ENCODE measurements around the gene PMPCA.

Gene PMPCA

GRCh38 chr9:136437839-136438547, 27.5 kb downstream of the PMPCA start:
- no peak for DNase-seq

- DNase-seq = peak; percentile 50
Measured at GRCh38 chr9:136438548-136439480, 28.4 kb downstream of the PMPCA start.

GRCh38 chr9:136439481-136440408, 29.3 kb downstream of the PMPCA start, which contains the start of gene INPP5E:
Gene INPP5E (minus strand): TSS chr9:136439845. CDS start chr9:136439419, 426 bp downstream.
- DNase-seq = peak; percentile 73

GRCh38 chr9:136441191-136441680, 30.8 kb downstream of the PMPCA start:
- DNase-seq = no peak

GRCh38 chr9:136441681-136442245, 31.3 kb downstream of the PMPCA start:
- DNase-seq = no peak

GRCh38 chr9:136442265-136442664, 31.8 kb downstream of the PMPCA start:
- no peak for DNase-seq

- no peak for DNase-seq
Measured at GRCh38 chr9:136443087-136443486, 32.6 kb downstream of the PMPCA start.

- DNase-seq = no peak
Measured at GRCh38 chr9:136443687-136444086, 33.2 kb downstream of the PMPCA start.

- no peak for DNase-seq
Measured at GRCh38 chr9:136444102-136444501, 33.6 kb downstream of the PMPCA start.

GRCh38 chr9:136445799-136446198, 35.3 kb downstream of the PMPCA start:
- DNase-seq = no peak

- DNase-seq = no peak
Measured at GRCh38 chr9:136447173-136447778, 36.8 kb downstream of the PMPCA start.

GRCh38 chr9:136448655-136449054, 38.2 kb downstream of the PMPCA start:
- no peak for DNase-seq

- DNase-seq = no peak
Measured at GRCh38 chr9:136451221-136451877, 40.9 kb downstream of the PMPCA start.

- DNase-seq = no peak
Measured at GRCh38 chr9:136453326-136453725, 42.9 kb downstream of the PMPCA start.

- no peak for DNase-seq
Measured at GRCh38 chr9:136454026-136454796, 43.8 kb downstream of the PMPCA start.

- no peak for DNase-seq
Measured at GRCh38 chr9:136455043-136456002, 44.9 kb downstream of the PMPCA start.

- no peak for DNase-seq
Measured at GRCh38 chr9:136456258-136456657, 45.8 kb downstream of the PMPCA start.

- DNase-seq = no peak
Measured at GRCh38 chr9:136457326-136457725, 46.9 kb downstream of the PMPCA start.

GRCh38 chr9:136459425-136459824, 49.0 kb downstream of the PMPCA start:
- no peak for DNase-seq

All from CD4-positive, alpha-beta T cell treated with Interleukin-15 for 1 hour (primary cell).